HEK293 (cell line): ENCODE data around the gene ANKRD40.

Experiments
- CTCF ChIA-PET: fragments of 350-600 bp; formaldehyde crosslinking; extraction: SDS; loops from one replicate; lab custom pipeline; 2021; ENCODE audit warnings: antibody characterized with exemption; lab: Yijun Ruan, JAX
- POLR2A ChIA-PET: fragments of 300-600 bp; formaldehyde crosslinking; extraction: SDS; loops from one replicate; lab custom pipeline; 2020; ENCODE audit warnings: antibody characterized with exemption, inconsistent platforms; lab: Yijun Ruan, JAX
- H3K27ac ChIP-seq: fragments of 200-500 bp; sonication (Bioruptor generic); 2 replicates; pipeline ENCODE4 v1.5.1; 2014; ENCODE audit warnings: low read depth, low read length, control low read depth, inconsistent platforms; ENCODE audit errors: extremely low read depth
- H3K36me3 ChIP-seq, 2 experiments: fragments of 200-500 bp in 1 of 2; sonication (Bioruptor generic) in 1 of 2; 1 replicate in 1 of 2; 2 replicates in 1 of 2; pipeline ENCODE4 v1.5.1; 2014 to 2017; ENCODE audit warnings: inconsistent platforms in 2 of 2, low read length in 2 of 2; ENCODE audit not compliant: control insufficient read depth in 2 of 2, insufficient read depth in 1 of 2
- H3K4me1 ChIP-seq: fragments of 200-500 bp; sonication (Bioruptor generic); 2 replicates; pipeline ENCODE4 v1.5.1; 2014; ENCODE audit warnings: mild to moderate bottlenecking, low read length, inconsistent platforms; ENCODE audit not compliant: control insufficient read depth, insufficient read depth
- H3K4me3 ChIP-seq: 2 replicates; pipeline ENCODE4 v1.5.1; 2011; ENCODE audit warnings: low read depth, mild to moderate bottlenecking, control low read depth, low read length, moderate library complexity
- H3K9me3 ChIP-seq: fragments of 200-500 bp; sonication (Bioruptor generic); 2 replicates; pipeline ENCODE4 v1.5.1; 2014; ENCODE audit warnings: low read depth, low read length, inconsistent platforms; ENCODE audit not compliant: control insufficient read depth, insufficient read depth
- EGR2 ChIP-seq: fragments of 450-650 bp; formaldehyde crosslinking; IDR thresholded peaks from 2 replicates; pipeline ENCODE4 v1.5.1; 2016; ENCODE audit warnings: low read depth, missing biosample characterization, missing genetic modification characterization
- SP7 ChIP-seq: fragments of 450-650 bp; formaldehyde crosslinking; IDR thresholded peaks from 2 replicates; pipeline ENCODE4 v1.5.1; 2016; ENCODE audit warnings: missing biosample characterization, missing genetic modification characterization
- ZFHX2 ChIP-seq: fragments of 450-650 bp; formaldehyde crosslinking; conservative IDR thresholded peaks from 2 replicates; pipeline ENCODE4 v1.5.1; 2016; ENCODE audit warnings: missing biosample characterization, missing genetic modification characterization
- ZFP69B ChIP-seq: fragments of 450-650 bp; formaldehyde crosslinking; IDR thresholded peaks from 2 replicates; pipeline ENCODE4 v1.5.1; 2016; ENCODE audit warnings: missing biosample characterization, missing genetic modification characterization
- ZNF19 ChIP-seq: fragments of 450-650 bp; formaldehyde crosslinking; IDR thresholded peaks from 2 replicates; pipeline ENCODE4; 2016; ENCODE audit warnings: missing biosample characterization, missing genetic modification characterization, low read depth
- ZNF366 ChIP-seq: fragments of 450-650 bp; formaldehyde crosslinking; conservative IDR thresholded peaks from 2 replicates; pipeline ENCODE4 v1.5.1; 2016; ENCODE audit warnings: missing biosample characterization, missing genetic modification characterization
- ZNF600 ChIP-seq: fragments of 450-650 bp; formaldehyde crosslinking; IDR thresholded peaks from 2 replicates; pipeline ENCODE4 v1.5.1; 2016; ENCODE audit warnings: missing biosample characterization, missing genetic modification characterization
- ZNF76 ChIP-seq: fragments of 450-650 bp; formaldehyde crosslinking; IDR thresholded peaks from 2 replicates; pipeline ENCODE4; 2016; ENCODE audit warnings: low read depth, missing biosample characterization, missing genetic modification characterization, borderline replicate concordance
- ZSCAN4 ChIP-seq: fragments of 450-650 bp; formaldehyde crosslinking; IDR thresholded peaks from 2 replicates; pipeline ENCODE4 v1.5.1; 2017; ENCODE audit warnings: missing biosample characterization, missing genetic modification characterization
- TF ChIP-seq, protein P1 (sequence below): fragments of 450-650 bp; formaldehyde crosslinking; IDR thresholded peaks from 2 replicates; pipeline ENCODE4 v1.5.1; 2016; ENCODE audit warnings: missing biosample characterization, missing genetic modification characterization, borderline replicate concordance
- TF ChIP-seq, protein P2 (sequence below): fragments of 450-650 bp; formaldehyde crosslinking; optimal IDR thresholded peaks from 2 replicates; pipeline ENCODE3; 2016; ENCODE audit warnings: missing biosample characterization, mild to moderate bottlenecking, missing genetic modification characterization

Gene ANKRD40

DNA sequence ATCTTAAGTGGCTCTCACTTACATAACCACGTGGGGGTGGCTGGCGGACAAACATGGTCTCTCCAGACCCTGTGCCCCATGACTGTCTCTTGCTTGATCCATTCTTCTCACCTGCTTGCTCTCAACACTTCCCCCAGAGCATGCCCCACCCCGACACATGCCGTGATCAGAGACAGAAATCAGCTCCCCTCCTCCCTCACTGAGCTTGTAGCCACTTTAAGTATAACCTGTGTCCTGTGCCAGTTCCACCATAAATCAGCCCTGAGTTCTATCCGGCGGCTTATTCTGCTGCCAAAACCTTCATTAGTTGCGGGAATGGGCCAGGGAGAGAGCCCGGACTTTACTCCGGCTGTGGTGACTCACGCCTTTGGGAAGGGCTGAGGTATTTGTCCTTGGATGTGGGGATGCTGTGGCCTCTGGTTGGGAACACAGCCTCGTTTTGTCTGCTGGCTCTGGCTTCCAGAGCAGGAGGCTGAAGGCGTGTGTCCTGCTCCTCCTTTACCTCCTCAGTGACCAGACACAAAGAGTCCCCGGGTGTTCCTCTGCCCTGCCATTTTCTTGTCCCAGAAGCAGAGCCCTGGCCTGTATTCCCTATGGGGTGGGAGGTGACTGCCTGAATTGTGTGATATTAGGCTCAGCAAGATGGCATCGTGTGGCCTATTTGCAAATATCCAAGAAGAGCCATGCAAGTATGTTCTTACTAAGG is 21.1 kb downstream of the ANKRD40 start (continued):
- peak; percentile 78 for TF ChIP-seq SP7 (tag by site-specific recombination)
- peak; percentile 91 for TF ChIP-seq ZFP69B (tag by site-specific recombination)
- TF ChIP-seq, all 188 proteins: peak for 8

DNA sequence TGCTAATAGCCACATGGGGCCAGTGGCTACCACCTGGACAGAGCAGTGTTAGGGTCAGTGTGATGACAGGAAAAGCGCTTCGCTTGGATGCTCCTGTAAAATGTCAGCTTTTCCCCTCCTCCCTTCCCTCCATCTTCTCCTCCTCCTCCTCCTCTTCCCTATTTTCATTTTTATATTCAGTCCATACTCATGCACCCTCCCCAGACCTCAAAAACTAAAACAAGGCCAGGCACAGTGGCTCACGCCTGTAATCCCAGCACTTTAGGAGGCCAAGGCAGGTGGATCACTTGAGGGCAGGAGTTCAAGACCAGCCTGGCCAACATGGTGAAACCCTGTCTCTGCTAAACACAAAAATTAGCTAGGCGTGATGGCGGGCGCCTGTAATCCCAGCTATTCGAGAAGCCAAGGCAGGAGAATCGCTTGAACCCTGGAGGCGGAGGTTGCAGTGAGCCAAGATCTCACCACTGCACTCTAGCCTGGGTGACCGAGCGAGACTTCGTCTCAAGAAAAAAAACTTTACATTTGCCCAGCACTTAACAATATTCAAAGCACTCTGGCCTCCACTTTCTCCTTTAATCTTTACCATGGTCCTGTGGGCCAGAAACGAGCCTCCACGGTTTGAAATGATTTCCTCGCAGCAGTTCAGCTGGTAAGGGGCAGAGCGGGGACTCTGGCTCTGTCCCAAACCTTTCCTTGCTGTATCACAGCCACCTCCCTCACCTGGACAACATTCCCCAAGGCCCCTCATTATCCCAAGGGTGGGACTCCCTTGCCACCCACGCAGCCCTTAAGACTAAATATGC is 21.8 kb downstream of the ANKRD40 start:
- Histone ChIP-seq H3K27ac (no peak overlapping the region), H3K4me1 (peaks cover 6% of the 10 kb centered on the region; the same call in 1 of the 2 replicates), H3K9me3 (no peaks in the 10 kb centered on the region), H3K36me3 (no peaks in the 10 kb centered on the region), H3K4me3 (no peak overlapping the region)
- CTCF ChIA-PET: interaction anchor here (0.6 to 5.0 kb wide), 14 partner anchors 9 to 207 kb away, joined by 3 to 32 read pairs (median 4); partner anchors contain the start of gene SPATA20
- POLR2A ChIA-PET: interaction anchor here (1.1 to 1.3 kb wide), 3 partner anchors 19 to 144 kb away, joined by 3 read pairs; partner anchors contain the start of gene LUC7L3
- TF ChIP-seq ZNF366 (peak; percentile 66), ZNF19 (tag by site-specific recombination) (no peak), ZNF76 (no peak), ZFHX2 (tag by site-specific recombination) (peak; percentile 64; the same call in 1 of the 2 replicates), EGR2 (0 out of 2 replicates have a peak, but pooled peaks have one; percentile 35), ZSCAN4 (tag by site-specific recombination) (no peak), ZNF600 (tag by site-specific recombination) (no peak)
- TF ChIP-seq, protein P1, sequence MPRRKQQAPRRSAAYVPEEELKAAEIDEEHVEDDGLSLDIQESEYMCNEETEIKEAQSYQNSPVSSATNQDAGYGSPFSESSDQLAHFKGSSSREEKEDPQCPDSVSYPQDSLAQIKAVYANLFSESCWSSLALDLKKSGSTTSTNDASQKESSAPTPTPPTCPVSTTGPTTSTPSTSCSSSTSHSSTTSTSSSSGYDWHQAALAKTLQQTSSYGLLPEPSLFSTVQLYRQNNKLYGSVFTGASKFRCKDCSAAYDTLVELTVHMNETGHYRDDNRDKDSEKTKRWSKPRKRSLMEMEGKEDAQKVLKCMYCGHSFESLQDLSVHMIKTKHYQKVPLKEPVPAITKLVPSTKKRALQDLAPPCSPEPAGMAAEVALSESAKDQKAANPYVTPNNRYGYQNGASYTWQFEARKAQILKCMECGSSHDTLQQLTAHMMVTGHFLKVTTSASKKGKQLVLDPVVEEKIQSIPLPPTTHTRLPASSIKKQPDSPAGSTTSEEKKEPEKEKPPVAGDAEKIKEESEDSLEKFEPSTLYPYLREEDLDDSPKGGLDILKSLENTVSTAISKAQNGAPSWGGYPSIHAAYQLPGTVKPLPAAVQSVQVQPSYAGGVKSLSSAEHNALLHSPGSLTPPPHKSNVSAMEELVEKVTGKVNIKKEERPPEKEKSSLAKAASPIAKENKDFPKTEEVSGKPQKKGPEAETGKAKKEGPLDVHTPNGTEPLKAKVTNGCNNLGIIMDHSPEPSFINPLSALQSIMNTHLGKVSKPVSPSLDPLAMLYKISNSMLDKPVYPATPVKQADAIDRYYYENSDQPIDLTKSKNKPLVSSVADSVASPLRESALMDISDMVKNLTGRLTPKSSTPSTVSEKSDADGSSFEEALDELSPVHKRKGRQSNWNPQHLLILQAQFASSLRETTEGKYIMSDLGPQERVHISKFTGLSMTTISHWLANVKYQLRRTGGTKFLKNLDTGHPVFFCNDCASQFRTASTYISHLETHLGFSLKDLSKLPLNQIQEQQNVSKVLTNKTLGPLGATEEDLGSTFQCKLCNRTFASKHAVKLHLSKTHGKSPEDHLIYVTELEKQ (tag by site-specific recombination): no peak

DNA sequence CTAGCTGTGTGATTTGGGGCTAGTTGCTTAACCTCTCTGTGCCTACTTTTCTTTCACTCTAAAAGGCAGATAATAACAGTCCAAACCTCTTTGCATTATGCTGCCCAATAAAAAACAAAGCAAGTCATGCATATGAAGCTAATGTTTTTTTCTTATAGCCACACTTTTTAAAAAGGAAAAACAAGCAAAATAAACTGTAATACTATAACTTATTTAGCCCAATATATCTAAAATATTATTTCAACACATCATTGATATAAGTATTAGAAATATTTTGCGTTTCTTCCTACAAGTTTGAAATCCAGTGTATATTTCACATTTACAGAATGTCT is 22.4 kb downstream of the ANKRD40 start:
- H3K36me3 ChIP-seq: no peaks in the 10 kb centered on the region
- H3K27ac ChIP-seq: no peak overlapping the region
- no peaks in the 10 kb centered on the region for H3K9me3 ChIP-seq
- TF ChIP-seq, protein P2, sequence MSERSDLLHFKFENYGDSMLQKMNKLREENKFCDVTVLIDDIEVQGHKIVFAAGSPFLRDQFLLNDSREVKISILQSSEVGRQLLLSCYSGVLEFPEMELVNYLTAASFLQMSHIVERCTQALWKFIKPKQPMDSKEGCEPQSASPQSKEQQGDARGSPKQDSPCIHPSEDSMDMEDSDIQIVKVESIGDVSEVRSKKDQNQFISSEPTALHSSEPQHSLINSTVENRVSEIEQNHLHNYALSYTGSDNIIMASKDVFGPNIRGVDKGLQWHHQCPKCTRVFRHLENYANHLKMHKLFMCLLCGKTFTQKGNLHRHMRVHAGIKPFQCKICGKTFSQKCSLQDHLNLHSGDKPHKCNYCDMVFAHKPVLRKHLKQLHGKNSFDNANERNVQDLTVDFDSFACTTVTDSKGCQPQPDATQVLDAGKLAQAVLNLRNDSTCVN: no peak
- no peak overlapping the region for H3K4me3 ChIP-seq
- POLR2A ChIA-PET: interaction anchor here (1.2 kb wide), 1 partner anchor 143 kb away, joined by 3 read pairs; no protein-coding TSS in a partner anchor
- H3K4me1 ChIP-seq: peaks cover 6% of the 10 kb centered on the region; the same call in 1 of the 2 replicates
- CTCF ChIA-PET: interaction anchor here (0.6 to 5.0 kb wide), 12 partner anchors 9 to 206 kb away, joined by 3 to 32 read pairs (median 4); partner anchors contain the start of gene SPATA20
